Stimulated activated CD8-positive, alpha-beta memory T cell treated with anti-CD3 and anti-CD28 coated beads, Interleukin-15, amount 100 ng/mL, for 48 hours (primary cell): ENCODE measurements around the gene AKR1A1.
"Not testable (repeated sequence)": the region's sequence is repeated elsewhere in the genome, so short reads cannot be mapped to it uniquely, and the experiment has no call there.

Experiments used
- DNase-seq, 2 donors: peaks; one replicate each; pipeline ENCODE4 v3.0.0-alpha.2; 2020; ENCODE audit warnings: low read depth in 2 of 2

Gene AKR1A1

GRCh38 chr1:45550401-45551351 lies at the start of gene AKR1A1:
Gene AKR1A1, plus strand, starts transcription at chr1:45550826. Its CDS starts 10,969 bp downstream, at chr1:45561795.
- DNase-seq, result peak; percentile 85 to 88

GRCh38 chr1:45501505-45501859 lies 49.1 kb upstream of the AKR1A1 start:
- DNase-seq, result no peak

GRCh38 chr1:45503462-45504360 lies 46.9 kb upstream of the AKR1A1 start:
- no peak for DNase-seq

- DNase-seq, result no peak
Observed at GRCh38 chr1:45507195-45507594, 43.4 kb upstream of the AKR1A1 start.

- no peak for DNase-seq
Observed at GRCh38 chr1:45507893-45508292, 42.7 kb upstream of the AKR1A1 start.

- no peak for DNase-seq
Observed at GRCh38 chr1:45508295-45509151, 42.1 kb upstream of the AKR1A1 start.

- DNase-seq, result no peak
Observed at GRCh38 chr1:45510036-45510971, 40.3 kb upstream of the AKR1A1 start.

- DNase-seq, result no peak
Observed at GRCh38 chr1:45510972-45511527, 39.6 kb upstream of the AKR1A1 start.

GRCh38 chr1:45512641-45513054 lies 38.0 kb upstream of the AKR1A1 start:
- DNase-seq, result no peak

- DNase-seq, result not testable (repeated sequence)
Observed at GRCh38 chr1:45513532-45514260, 36.9 kb upstream of the AKR1A1 start.

- no peak for DNase-seq
Observed at GRCh38 chr1:45516036-45516435, 34.6 kb upstream of the AKR1A1 start.

GRCh38 chr1:45516465-45516864 lies 34.2 kb upstream of the AKR1A1 start:
- no peak for DNase-seq

- DNase-seq, result not testable (repeated sequence)
Observed at GRCh38 chr1:45518366-45518765, 32.3 kb upstream of the AKR1A1 start.

GRCh38 chr1:45518910-45519309 lies 31.7 kb upstream of the AKR1A1 start:
- no peak for DNase-seq

GRCh38 chr1:45519774-45520173 lies 30.9 kb upstream of the AKR1A1 start:
- not testable (repeated sequence) for DNase-seq

GRCh38 chr1:45521413-45522323 lies 29.0 kb upstream of the AKR1A1 start, which contains the start of gene PRDX1:
Gene PRDX1, minus strand, starts transcription at chr1:45521884. Its CDS starts 2,841 bp downstream, at chr1:45519043.
- DNase-seq, result peak; percentile 94 to 95

GRCh38 chr1:45522324-45523104 lies 28.1 kb upstream of the AKR1A1 start:
- DNase-seq, result no peak
